Trophoblast cell (in vitro differentiated cells and primary cell): ENCODE results near the gene MOSPD3.
A peak's percentile ranks its signal among the peaks of the same experiment; 100 is the strongest.

Source experiments
- DNase-seq, 2 donors: peaks; one replicate each; pipeline ENCODE4 v3.0.0-alpha.2; 2016
- H2AFZ ChIP-seq: 2 replicates; pipeline ENCODE4 v1.6.1; 2013; ENCODE audit warnings: low read length, moderate library complexity, mild to moderate bottlenecking; ENCODE audit not compliant: insufficient read depth, poor library complexity
- H2AK5ac ChIP-seq: 2 replicates; pipeline ENCODE4 v1.6.1; 2013; ENCODE audit warnings: mild to moderate bottlenecking, low read length
- H2BK120ac ChIP-seq: 2 replicates; pipeline ENCODE4 v1.6.1; 2013; ENCODE audit warnings: low read length, mild to moderate bottlenecking, moderate library complexity; ENCODE audit not compliant: insufficient read depth, poor library complexity
- H2BK12ac ChIP-seq: 2 replicates; pipeline ENCODE4 v1.6.1; 2013; ENCODE audit warnings: mild to moderate bottlenecking, low read length, moderate library complexity
- H2BK5ac ChIP-seq: 2 replicates; pipeline ENCODE4 v1.6.1; 2013; ENCODE audit warnings: low read length, low read depth, moderate library complexity, mild to moderate bottlenecking; ENCODE audit not compliant: poor library complexity
- H3K14ac ChIP-seq: 2 replicates; pipeline ENCODE4 v1.6.1; 2013; ENCODE audit warnings: mild to moderate bottlenecking, low read length
- H3K18ac ChIP-seq: 2 replicates; pipeline ENCODE4 v1.6.1; 2013; ENCODE audit warnings: mild to moderate bottlenecking, low read length
- H3K23ac ChIP-seq: 2 replicates; pipeline ENCODE4 v1.6.1; 2013; ENCODE audit warnings: low read length
- H3K27ac ChIP-seq: 2 replicates; pipeline ENCODE4 v1.5.1; 2013; ENCODE audit warnings: low read depth, mild to moderate bottlenecking, inconsistent platforms, low read length, moderate library complexity
- H3K27me3 ChIP-seq: 2 replicates; pipeline ENCODE4 v1.6.1; 2013; ENCODE audit warnings: inconsistent platforms, mild to moderate bottlenecking, low read length, moderate library complexity; ENCODE audit not compliant: insufficient read depth
- H3K36me3 ChIP-seq, 2 experiments: 1 replicate in 1 of 2; 2 replicates in 1 of 2; pipeline ENCODE4 v1.6.1; 2013; ENCODE audit warnings: low read length in 2 of 2, mild to moderate bottlenecking in 2 of 2, moderate library complexity in 1 of 2; ENCODE audit not compliant: insufficient read depth in 2 of 2, control insufficient read depth in 1 of 2
- H3K4ac ChIP-seq: 2 replicates; pipeline ENCODE4 v1.6.1; 2013; ENCODE audit warnings: low read depth, mild to moderate bottlenecking, low read length, moderate library complexity
- H3K4me1 ChIP-seq, 2 experiments: 1 replicate in 1 of 2; 2 replicates in 1 of 2; pipeline ENCODE4 v1.6.1; 2013; ENCODE audit warnings: low read length in 2 of 2, mild to moderate bottlenecking in 2 of 2, moderate library complexity in 1 of 2; ENCODE audit not compliant: insufficient read depth in 2 of 2, control insufficient read depth in 1 of 2
- H3K4me2 ChIP-seq: 2 replicates; pipeline ENCODE4 v1.6.1; 2013; ENCODE audit warnings: inconsistent platforms, mild to moderate bottlenecking, low read length, moderate library complexity
- H3K4me3 ChIP-seq: 2 replicates; pipeline ENCODE4 v1.5.1; 2013; ENCODE audit warnings: mild to moderate bottlenecking, low read depth, low read length, inconsistent platforms
- H3K79me1 ChIP-seq: one replicate; pipeline ENCODE4 v1.6.1; 2013; ENCODE audit warnings: low read length
- H3K79me2 ChIP-seq: 2 replicates; pipeline ENCODE4 v1.6.1; 2013; ENCODE audit warnings: low read length, mild to moderate bottlenecking; ENCODE audit not compliant: control insufficient read depth, insufficient read depth, poor library complexity
- H3K9ac ChIP-seq: 2 replicates; pipeline ENCODE4 v1.6.1; 2013; ENCODE audit warnings: mild to moderate bottlenecking, low read length
- H3K9me3 ChIP-seq: 2 replicates; pipeline ENCODE4 v1.6.1; 2013; ENCODE audit warnings: low read depth, mild to moderate bottlenecking, control low read depth, inconsistent platforms, low read length; ENCODE audit not compliant: insufficient read depth
- H4K12ac ChIP-seq: 2 replicates; pipeline ENCODE4 v1.6.1; 2013; ENCODE audit warnings: low read depth, mild to moderate bottlenecking, low read length, moderate library complexity
- H4K8ac ChIP-seq: 2 replicates; pipeline ENCODE4 v1.6.1; 2013; ENCODE audit warnings: low read depth, mild to moderate bottlenecking, low read length, moderate library complexity
- H4K91ac ChIP-seq: one replicate; pipeline ENCODE4 v1.6.1; 2013; ENCODE audit warnings: low read depth, mild to moderate bottlenecking, low read length, moderate library complexity
- WGBS: extraction: QIAGEN DNeasy Blood & Tissue Kit; methylation state at CpG from one replicate; pipeline ENCODE4 v1.1.7; 2013; ENCODE audit warnings: missing lambda C conversion rate; ENCODE audit not compliant: insufficient read length, insufficient coverage; ENCODE audit errors: extremely low coverage; 5-methylcytosine and 5-hydroxymethylcytosine counted together

The MOSPD3 gene

DNA sequence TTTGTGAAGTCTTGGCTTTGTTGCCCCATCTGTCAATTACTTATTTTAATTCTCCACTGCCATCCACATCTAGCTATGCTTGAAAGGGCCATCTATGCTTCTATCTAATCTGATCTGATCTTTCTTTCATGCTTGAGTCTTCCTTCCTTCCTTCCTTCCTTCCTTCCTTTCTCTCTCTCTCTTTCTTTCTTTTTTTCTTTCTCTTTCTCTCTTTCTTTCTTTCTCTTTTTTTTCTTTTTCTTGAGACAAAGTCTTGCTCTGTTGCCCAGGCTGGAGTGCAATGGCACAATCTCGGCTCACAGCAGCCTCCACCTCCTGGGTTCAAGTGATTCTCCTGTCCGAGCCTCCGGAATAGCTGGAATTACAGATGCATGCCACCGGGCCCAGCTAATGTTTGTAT is 17.7 kb downstream of the MOSPD3 start:
- H2BK12ac ChIP-seq: no peak overlapping the region
- no peak overlapping the region for H4K12ac ChIP-seq
- no peak overlapping the region for H3K9ac ChIP-seq
- H2BK120ac ChIP-seq: no peak overlapping the region
- peaks cover 7 to 11% of the 10 kb centered on the region in 2 experiments for H3K4me1 ChIP-seq
- no peak overlapping the region for H4K8ac ChIP-seq
- no peaks in the 10 kb centered on the region for H3K79me1 ChIP-seq
- H3K27me3 ChIP-seq: peaks cover 16% of the 10 kb centered on the region
- H3K4me2 ChIP-seq: no peak overlapping the region
- H3K79me2 ChIP-seq: peaks cover 3% of the 10 kb centered on the region
- WGBS: no CpG with 5 or more reads among the region's 4 CpGs
- no peak overlapping the region for H4K91ac ChIP-seq
- H3K18ac ChIP-seq: no peak overlapping the region
- H3K36me3 ChIP-seq: no peaks in the 10 kb centered on the region
- no peak overlapping the region for H2AFZ ChIP-seq
- no peak overlapping the region for H3K23ac ChIP-seq
- no peak overlapping the region for H2AK5ac ChIP-seq
- H3K9me3 ChIP-seq: peaks cover 6% of the 10 kb centered on the region
- no peak overlapping the region for H3K4me3 ChIP-seq
- no peak overlapping the region for H3K4ac ChIP-seq
- DNase-seq: no peak
- H3K14ac ChIP-seq: no peak overlapping the region
- no peak overlapping the region for H2BK5ac ChIP-seq
- H3K27ac ChIP-seq: no peak overlapping the region

DNA sequence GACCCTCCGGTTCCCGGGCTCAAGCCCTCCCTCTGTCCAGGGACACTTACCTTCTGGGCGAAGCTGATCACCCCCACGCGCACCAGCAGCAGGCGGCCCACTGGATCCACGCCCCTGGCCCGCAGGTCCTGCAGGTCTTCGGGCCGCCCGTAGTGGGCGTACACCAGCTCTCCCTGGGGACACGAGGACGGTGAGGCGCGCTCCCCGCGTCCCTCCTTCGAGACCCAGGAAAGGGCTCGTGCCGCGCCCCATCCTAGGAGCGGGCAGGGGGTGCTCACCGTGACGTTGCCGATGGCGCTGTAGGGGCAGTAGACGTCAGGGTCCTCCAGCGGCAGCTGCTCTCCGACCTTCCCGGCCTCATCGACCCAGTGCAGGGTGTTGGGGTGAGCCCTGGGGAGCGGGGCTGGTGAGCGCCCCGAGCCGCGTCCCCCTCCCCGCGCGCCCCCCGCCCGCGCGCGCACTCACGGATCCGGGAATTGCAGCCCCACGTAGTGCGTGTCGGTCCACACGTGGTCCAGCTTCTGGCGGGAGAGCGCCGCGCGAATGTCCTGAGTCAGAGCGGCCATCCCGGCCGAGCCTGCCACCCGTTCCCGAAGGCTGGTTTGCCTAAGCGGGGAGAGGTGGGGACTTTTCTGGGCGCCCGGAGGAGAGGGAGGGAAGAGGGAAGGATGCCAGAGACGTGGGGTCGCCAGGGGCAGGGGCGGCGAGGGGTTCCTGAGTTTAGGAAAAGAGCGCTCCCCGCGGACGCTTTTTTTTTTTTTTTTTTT is 20.8 kb downstream of the MOSPD3 start:
- Histone ChIP-seq H4K12ac (peak overlapping the region; percentile 65), H3K4me3 (peak overlapping the region; percentile 32), H3K79me2 (peaks cover 3% of the 10 kb centered on the region), H3K36me3 (no peaks in the 10 kb centered on the region), H3K9me3 (peaks cover 2% of the 10 kb centered on the region), H3K18ac (peak overlapping the region; percentile 56), H2BK5ac (no peak overlapping the region), H3K27me3 (peaks cover 9% of the 10 kb centered on the region), H3K9ac (no peak overlapping the region), H2AFZ (peak overlapping the region; percentile 19), H2BK120ac (no peak overlapping the region), H2BK12ac (no peak overlapping the region), H2AK5ac (no peak overlapping the region), H3K23ac (peak overlapping the region; percentile 47), H3K4me1 (peaks cover 7% of the 10 kb centered on the region in 2 experiments), H3K79me1 (no peaks in the 10 kb centered on the region), H4K91ac (no peak overlapping the region), H3K14ac (peak overlapping the region; percentile 14), H3K4me2 (peak overlapping the region; percentile 67), H3K27ac (no peak overlapping the region), H4K8ac (peak overlapping the region; percentile 73), H3K4ac (no peak overlapping the region)
- no CpG with 5 or more reads among the region's 72 CpGs for WGBS
- peak; percentile 31 to 62 for DNase-seq

DNA sequence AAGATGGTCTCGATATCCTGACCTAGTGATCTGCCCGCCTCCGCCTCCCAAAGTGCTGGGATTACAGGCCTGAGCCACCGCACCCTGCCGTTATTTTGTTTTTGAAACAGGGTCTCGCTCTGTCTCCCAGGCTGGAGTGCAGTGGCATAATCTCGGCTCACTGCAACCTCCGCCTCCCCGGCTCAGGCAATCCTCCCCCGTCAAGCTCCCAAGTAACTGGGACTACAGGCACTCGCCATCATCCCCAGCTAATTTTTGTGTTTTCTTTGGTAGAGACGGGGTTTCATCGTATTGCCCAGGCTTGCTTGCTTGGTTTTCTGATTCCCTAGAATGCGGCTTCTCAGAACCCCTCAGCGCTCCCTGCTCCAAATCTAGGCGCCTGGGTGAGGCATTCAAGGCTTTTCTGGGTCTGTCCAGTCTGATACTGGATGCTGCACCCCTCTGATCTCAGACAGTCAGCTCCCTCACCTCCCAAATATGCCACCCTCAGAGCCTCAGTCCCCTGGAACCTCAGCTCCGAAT is 27.7 kb downstream of the MOSPD3 start:
- H4K91ac ChIP-seq: no peak overlapping the region
- H3K4me3 ChIP-seq: no peak overlapping the region
- no peak overlapping the region for H4K12ac ChIP-seq
- no peak overlapping the region for H3K4me2 ChIP-seq
- no peak overlapping the region for H2BK120ac ChIP-seq
- no peak overlapping the region for H3K18ac ChIP-seq
- H2AFZ ChIP-seq: no peak overlapping the region
- no peak overlapping the region for H2BK12ac ChIP-seq
- no peak for DNase-seq
- no peaks in the 10 kb centered on the region for H3K9me3 ChIP-seq
- H3K79me1 ChIP-seq: no peaks in the 10 kb centered on the region
- no peak overlapping the region for H2BK5ac ChIP-seq
- no peaks in the 10 kb centered on the region for H3K4me1 ChIP-seq
- H3K36me3 ChIP-seq: no peaks in the 10 kb centered on the region
- no peaks in the 10 kb centered on the region for H3K79me2 ChIP-seq
- no peak overlapping the region for H3K27ac ChIP-seq
- H4K8ac ChIP-seq: no peak overlapping the region
- no peak overlapping the region for H2AK5ac ChIP-seq
- no peak overlapping the region for H3K23ac ChIP-seq
- no CpG with 5 or more reads among the region's 17 CpGs for WGBS
- no peaks in the 10 kb centered on the region for H3K27me3 ChIP-seq
- no peak overlapping the region for H3K4ac ChIP-seq
- H3K9ac ChIP-seq: no peak overlapping the region
- no peak overlapping the region for H3K14ac ChIP-seq

DNA sequence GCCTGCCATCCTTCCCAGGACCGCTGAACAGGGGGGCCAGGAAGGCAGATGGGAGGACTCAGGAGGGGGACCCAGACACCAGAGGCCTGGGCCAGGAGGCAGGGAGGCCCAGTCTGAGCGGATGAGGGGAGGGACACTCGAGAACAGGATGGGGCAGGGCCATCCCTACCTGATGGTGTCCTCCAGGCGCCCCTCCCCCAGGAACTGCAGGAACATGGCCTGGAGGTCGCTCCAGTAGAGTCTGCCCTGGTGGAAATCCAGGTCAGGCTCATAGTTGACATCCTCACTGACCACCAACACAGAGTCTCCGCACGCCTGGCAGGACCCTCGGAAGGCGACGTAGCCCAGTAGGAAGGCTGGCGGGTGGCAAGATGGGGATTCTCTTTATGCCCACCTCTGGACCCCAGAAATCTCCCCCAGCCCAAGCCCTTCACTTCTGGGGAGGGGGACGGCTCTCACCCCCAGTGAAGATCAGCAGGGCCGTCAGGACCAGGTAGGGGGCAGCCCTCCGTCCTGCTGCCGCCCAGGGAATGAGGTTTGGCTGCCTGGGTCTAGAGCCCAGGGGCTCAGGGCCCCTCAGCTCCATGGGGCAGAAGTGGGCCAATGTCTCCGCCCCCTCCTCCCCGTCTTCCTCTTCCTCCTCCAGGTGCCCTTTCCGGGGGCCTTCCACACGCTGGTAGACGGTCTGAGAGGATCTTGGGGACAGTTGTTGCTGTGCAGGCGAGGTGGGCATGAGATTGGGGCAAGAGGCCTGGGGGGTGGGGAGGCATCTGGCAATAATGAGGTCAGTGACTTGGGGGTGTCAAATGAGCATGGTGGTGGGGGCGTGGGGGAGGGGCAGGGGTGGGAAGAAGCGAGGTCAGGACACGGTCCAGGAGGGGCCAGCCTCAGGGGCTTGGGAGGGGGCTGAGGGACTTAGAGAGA is 28.4 kb downstream of the MOSPD3 start:
- no peak overlapping the region for H3K18ac ChIP-seq
- H4K8ac ChIP-seq: no peak overlapping the region
- no peaks in the 10 kb centered on the region for H3K27me3 ChIP-seq
- no peak overlapping the region for H3K9ac ChIP-seq
- no peaks in the 10 kb centered on the region for H3K79me2 ChIP-seq
- no peak overlapping the region for H2AFZ ChIP-seq
- no peaks in the 10 kb centered on the region for H3K4me1 ChIP-seq
- H3K79me1 ChIP-seq: no peaks in the 10 kb centered on the region
- H2BK12ac ChIP-seq: no peak overlapping the region
- H3K4ac ChIP-seq: no peak overlapping the region
- no peak overlapping the region for H2AK5ac ChIP-seq
- H3K14ac ChIP-seq: no peak overlapping the region
- H3K4me2 ChIP-seq: no peak overlapping the region
- H3K4me3 ChIP-seq: no peak overlapping the region
- no CpG with 5 or more reads among the region's 24 CpGs for WGBS
- DNase-seq: no peak
- H3K36me3 ChIP-seq: no peaks in the 10 kb centered on the region
- H2BK120ac ChIP-seq: no peak overlapping the region
- no peak overlapping the region for H3K23ac ChIP-seq
- no peaks in the 10 kb centered on the region for H3K9me3 ChIP-seq
- H4K12ac ChIP-seq: no peak overlapping the region
- no peak overlapping the region for H2BK5ac ChIP-seq
- no peak overlapping the region for H3K27ac ChIP-seq
- H4K91ac ChIP-seq: no peak overlapping the region
